HG02973 (cell line): ENCODE measurements around the gene GOLGA5.
"Not testable (repeated sequence)": the region's sequence is repeated elsewhere in the genome, so short reads cannot be mapped to it uniquely, and the experiment has no call there.

ENCODE experiments used
- ATAC-seq: cut with Tn5 transposase; IDR thresholded peaks from one replicate; pipeline ENCODE4 v1.9.1; 2021; ENCODE audit warnings: moderate library complexity; ENCODE audit not compliant: unreplicated experiment

Gene GOLGA5

DNA sequence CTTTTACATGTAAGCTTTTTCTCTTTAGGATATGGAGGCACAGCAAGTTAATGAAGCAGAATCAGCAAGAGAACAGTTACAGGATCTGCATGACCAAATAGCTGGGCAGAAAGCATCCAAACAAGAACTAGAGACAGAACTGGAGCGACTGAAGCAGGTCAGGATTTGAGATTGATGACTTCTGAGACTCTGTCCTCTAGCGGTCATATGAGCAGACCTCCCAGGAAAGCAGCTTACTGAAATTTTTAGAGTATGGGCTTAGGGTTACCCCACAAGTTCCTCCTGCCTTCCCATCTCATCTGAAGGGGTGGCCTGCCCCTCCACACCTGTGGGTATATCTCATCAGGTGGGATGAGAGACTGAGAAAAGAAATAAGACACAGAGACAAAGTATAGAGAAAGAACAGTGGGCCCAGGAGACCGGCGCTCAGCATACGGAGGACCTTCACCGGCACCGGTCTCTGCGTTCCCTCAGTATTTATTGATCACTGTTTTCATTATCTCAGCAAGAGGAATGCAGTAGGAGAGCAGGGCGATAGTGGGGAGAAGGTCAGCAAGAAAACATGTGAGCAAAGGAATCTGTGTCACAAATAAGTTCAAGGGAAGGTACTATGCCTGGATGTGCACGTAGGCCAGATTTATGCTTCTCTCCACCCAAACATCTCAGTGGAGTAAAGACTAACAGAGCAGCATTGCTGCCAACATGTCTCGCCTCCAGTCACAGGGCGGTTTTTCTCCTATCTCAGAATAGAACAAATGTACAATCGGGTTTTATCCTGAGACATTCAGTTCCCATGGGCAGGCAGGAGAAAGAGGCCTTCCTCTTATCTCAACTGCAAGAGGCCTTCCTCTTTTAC lies 25.8 kb downstream of the GOLGA5 start:
- not testable (repeated sequence) for ATAC-seq

DNA sequence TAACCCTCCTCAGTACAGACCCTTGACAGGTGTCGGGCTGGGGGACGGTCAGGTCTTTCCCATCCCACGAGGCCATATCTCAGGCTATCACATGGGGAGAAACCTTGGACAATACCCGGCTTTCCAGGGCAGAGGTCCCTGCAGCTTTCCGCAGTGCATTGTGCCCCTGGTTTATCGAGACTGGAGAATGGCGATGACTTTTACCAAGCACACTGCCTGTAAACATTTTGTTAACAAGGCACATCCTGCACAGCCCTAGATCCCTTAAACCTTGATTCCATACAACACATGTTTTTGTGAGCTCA lies 26.4 kb downstream of the GOLGA5 start:
- not testable (repeated sequence) for ATAC-seq

DNA sequence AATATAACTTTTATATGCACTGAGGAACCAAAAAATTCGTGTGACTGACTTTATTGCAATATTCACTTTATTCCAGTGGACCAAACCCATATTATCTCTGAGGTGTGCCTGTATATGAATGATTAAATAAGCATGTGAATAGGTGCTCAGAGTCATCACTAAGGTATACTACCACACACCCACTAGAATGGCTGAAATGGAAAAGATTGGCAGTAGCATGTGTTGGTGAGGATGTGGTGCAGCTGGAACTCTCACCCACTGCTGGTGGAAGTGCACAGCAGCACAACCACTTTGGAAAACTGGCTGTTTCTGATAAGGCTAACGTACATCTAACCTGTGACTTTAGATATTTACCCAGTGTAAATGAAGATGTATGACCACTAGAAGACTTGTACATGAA lies 36.8 kb downstream of the GOLGA5 start:
- no peak for ATAC-seq

DNA sequence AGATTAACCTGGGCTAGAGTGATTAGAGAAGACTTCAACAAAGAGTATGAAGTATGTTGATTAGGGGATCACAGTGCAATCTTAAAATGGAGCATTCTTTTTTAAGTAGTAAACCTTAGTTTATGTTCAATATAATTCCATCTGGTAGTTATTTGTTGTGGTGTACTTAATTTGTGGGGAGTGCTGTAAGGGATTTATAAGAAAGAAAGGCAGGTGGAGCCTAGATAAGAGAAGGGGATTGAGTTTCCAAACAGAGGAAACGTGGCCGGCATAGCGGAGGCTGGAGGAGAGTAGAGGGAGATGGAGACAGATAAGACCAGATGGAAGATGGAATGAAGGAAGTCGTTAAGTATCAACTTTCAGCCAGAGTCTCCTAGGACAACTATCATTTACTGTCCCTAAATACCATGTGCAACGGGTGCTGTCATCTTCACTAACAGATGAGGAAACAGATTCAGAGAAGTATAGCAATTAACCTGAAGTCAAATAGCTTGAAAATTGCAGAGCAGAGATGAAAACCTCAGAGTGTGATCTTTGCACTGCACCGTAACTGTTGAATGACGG lies 38.1 kb downstream of the GOLGA5 start:
- no peak for ATAC-seq

DNA sequence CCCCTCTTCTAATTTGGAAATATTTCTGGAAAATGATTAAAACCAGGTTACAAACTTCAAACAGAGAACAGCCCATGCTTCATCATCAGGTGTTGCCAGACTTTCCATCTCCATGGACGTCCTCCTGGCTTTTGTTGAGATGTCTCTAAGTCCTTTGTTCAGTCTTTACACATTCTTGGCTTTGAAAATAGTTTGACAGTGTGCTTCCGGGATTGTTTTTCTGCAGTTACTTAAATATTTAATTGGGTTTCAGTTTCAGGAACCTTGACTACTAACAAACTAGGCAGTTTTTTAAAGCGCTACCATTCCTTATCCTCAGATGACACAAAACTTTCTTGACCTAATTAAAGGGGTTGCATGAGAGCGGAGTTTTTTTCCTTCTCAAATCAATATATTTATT lies 47.8 kb downstream of the GOLGA5 start:
- ATAC-seq = no peak

DNA sequence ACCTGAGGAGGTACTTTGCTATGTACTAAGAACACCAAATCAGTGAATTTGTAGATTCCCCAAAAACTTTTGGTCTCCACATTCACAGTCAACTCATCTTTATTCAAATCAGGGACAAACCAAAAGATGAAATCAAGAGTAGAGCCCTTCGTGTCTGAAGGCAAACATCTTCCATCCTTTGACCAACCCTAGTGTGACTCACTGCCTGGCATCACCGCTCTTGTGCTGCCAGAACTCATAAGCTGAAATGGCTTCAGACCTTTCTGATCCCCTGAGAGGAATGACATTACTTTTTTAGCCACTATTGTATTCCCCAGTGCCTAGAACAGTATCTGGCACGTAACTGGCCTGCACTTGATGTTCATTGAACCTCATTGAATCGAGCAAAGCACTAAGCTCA lies 50.1 kb downstream of the GOLGA5 start:
- ATAC-seq = no peak

DNA sequence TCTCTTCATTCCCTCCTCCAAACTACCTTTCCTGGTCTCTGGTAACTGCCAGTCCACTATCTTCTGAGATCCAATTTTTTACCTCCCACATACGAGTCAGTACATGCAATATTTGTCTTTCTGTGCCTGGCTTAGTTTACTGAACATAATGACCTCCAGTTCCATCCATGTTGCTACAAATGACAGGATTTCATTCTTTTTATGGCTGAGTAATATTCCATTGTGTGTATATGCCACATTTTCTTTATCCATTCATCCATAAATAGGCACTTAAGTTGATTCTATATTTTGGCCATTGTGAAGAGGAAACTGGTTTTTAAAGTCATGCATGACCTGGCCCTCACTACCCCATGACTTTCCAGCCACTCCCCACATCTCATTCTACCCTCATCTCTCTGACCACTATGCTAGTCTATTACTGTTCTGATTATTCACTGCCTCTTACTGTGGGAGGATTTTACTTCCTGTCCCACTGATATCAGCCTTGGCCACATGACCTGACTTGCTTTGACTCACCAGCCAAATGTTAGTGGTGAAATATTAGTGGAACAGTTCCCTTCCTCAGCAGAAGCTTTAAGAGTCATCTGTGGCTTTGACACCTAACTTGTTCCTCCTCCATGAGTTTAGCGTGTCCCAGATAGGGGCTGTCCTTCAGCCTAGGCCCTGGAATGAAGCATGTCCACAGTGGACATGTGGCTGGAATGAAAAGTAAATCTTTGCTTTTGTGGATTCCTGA lies 52.2 kb downstream of the GOLGA5 start:
- peak; percentile 92 for ATAC-seq

DNA sequence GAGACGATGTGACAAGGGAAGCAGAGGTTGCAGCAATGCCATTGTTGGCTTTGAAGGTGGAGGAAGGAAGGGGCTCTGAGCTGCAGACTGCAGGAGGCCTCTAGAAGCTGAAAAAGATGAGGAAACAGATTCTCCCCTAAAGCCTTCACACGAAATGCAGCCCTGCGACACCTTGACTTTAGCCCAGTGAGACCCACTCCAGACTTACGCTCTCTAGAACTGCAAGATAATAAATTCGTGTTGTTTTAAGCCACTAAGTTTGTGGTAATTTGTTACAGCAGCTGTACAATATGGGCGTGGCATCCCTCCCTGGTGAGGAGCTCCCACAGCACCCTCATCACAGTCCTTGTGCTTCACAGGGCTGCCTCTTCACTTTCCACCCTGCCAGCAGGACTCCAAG lies 53.2 kb downstream of the GOLGA5 start:
- no peak for ATAC-seq

DNA sequence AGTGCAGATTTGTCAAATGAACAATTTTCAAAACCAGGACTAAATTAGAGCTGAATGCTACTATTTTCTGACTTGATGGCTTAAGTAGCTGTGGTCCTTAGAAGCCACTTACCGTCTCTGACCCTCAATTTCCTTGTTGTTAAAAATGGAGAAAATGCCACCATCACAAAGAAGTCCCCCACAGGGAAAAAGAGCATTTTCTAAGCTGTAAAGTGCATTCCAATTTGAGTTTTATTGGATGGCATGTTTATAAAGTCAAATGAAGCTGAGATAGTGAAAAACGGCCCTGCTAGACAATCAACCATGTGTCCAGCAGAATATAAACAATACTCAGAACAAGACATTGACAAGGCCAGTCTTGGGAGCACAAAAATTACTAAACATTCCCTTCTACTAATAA lies 53.6 kb downstream of the GOLGA5 start:
- no peak for ATAC-seq

DNA sequence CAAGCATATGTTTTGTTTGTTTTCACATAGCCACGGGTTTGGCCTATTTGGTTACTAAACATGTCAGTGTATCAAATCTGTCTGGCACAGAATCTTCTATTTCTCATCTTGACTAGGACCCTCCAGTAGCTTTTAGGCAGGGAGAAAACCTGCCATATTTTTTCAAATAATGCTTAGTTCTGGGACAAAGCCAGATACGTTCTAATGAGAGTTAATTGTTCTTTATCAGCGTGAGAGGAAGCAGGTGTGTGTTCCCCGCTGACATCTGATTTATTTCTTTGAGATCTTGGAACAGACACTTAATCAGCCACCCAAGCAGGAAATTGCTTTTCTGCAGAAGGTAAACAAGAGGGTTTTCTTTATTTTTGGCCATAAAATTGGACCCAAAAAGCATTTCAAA lies 54.8 kb downstream of the GOLGA5 start:
- ATAC-seq = no peak

DNA sequence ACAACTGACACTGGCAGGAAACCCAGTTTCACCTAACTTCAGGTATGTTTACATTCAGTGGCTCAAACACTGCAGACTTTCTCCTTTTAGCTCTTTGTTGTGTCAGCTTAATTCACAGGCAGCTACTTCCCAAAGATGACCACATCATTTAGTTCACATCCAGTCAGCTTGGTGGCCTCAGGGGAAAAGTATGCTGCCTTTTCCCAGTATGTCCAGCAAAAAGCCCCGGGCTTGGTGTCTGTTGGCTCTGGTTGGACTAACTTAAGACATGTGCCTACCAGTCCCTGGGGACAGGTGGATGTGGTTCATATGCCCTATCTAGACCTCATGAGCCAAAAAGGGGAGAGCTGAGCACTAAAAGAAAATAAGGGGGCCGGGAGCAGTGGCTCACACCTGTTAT lies 56.4 kb downstream of the GOLGA5 start:
- no peak for ATAC-seq

DNA sequence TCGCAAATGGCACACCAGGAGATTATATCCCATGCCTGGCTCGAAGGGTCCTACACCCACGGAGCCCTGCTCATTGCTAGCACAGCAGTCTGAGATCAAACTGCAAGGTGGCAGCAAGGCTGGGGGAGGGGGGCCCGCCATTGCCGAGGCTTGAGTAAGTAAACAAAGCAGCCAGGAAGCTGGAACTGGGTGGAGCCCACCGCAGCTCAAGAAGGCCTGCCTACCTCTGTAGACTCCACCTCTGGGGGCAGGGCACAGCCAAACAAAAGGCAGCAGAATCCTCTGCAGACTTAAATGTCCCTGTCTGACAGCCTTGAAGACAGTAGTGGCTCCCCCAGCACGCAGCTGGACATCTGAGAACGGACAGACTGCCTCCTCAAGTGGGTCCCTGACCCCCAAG lies 59.0 kb downstream of the GOLGA5 start:
- not testable (repeated sequence) for ATAC-seq

DNA sequence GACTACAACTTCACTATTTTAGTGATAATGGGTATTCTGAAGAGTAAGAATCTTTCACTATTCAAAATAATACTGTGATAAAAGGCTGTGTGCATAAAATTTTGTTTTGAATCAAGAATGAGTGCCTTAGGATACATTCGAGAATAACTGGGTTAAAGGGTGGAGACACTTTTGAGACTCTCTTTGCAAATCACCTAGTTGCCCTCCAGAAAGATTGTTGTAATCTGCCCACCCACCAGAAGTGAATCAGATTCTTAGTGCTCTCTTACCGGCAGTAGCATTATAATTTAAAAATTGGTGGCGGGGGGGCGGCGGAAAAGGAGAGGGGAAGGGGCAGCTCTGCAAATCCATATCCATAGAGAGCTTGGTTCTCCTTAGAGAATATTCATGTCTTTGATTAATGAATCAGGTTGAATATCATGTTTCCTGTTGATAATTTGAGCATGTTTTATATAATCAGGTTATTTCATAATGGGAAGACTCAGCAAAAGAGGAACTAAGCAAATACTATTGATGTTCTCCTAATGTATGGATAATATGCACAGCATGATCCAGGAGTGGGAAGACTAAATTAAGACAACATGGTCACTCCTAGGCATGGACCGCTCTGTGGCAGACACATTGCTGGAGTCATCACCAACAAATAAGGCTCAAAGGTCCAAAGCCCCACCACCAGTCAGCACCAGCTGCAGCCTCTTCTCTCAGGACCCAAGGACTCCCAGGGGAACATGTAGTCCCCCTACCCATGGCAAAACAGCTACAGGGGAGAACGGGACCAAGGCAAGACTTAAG lies 66.1 kb downstream of the GOLGA5 start:
- no peak for ATAC-seq

DNA sequence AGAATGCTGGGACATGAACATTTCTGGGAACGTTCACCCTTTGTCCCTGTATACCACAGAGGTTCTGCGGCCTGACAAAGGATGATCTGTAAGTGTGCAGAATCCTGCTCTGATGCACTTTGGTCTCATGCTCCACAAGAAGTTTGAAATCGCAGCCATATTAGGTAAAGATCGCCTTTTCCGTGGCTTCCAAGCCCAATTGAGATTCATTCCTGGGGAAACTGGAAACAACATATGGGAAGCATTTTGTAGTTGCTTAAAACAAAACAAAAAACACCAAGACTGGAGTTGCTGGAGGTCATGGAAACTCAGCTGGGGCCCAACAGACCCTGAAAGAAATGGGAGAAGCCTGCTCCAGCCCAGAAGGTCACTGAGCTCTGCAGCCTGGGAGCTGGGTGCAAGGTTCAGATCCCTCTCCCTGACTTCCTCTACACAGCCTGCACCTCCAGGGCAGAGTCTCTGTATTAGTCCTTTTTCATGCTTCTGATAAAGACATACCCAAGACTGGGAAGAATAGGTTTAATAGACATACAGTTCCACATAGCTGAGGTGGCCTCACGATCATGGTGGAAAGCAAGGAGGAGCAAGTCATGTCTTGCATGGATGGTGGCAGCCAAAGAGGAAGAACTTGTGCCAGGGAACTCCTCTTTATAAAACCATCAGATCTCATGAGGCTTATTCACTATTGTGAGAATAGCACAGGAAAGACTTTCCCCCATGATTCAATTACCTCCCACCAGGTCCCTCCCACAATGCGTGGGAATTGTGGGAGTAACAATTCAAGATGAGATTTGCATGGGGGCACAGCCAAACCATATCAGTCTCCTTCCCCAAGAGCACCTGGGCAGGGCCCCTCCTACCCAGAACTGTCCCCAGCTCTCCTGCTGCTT lies 68.0 kb downstream of the GOLGA5 start:
- ATAC-seq = no peak

DNA sequence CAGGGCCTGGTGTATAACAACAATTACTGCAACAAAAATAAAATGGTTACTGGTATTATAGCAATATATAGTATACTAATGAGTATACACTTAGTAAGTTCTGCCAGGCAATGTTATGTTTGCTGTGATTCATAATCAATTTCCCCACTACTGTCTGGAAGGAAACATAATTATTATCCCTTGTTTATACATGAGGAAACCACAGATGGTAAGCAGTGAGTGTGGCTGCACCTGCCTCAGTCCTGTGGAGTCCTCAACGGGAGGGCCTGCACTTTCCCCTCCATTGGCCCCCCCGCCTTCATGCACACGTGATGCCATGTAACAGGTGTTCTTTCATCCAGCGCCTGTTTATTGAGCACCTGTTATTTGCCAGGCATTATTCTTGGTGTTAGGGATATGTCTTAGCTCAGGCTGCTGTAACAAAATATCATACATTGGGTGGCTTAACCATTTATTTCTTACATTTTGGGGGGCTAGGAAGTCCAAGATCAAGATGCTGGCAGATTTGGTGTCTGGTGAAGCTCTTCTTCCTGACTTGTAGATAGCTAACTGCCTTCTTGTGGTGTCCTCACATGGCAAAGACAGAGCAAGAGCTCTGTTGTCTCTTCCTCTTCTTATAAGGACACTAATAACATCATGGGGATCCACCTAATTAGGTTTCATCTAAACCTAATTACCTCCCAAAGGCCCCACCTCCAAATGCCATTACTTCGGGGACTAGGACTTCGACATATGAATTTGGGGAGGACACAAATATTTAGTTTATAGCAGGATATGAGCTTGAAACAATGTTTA lies 69.4 kb downstream of the GOLGA5 start:
- ATAC-seq = no peak

DNA sequence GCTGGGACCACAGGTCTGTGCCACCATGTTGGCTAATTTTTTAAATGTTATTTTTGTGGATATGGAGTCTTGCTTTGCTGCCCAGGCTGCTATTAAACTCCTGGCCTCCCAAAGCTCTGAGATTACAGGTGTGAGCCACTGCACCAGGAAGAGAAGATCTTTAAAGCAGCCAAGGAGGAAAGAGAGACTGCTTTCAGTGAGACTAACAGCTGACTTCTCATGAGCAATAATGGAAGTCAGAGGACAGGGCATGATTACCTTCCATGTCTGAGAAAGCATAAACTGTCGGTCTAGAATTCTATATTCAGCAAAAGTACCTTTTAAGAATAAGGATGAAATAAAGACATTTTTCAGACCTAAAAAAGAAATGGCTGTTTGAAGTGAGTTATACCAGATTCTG lies 71.6 kb downstream of the GOLGA5 start:
- no peak for ATAC-seq

DNA sequence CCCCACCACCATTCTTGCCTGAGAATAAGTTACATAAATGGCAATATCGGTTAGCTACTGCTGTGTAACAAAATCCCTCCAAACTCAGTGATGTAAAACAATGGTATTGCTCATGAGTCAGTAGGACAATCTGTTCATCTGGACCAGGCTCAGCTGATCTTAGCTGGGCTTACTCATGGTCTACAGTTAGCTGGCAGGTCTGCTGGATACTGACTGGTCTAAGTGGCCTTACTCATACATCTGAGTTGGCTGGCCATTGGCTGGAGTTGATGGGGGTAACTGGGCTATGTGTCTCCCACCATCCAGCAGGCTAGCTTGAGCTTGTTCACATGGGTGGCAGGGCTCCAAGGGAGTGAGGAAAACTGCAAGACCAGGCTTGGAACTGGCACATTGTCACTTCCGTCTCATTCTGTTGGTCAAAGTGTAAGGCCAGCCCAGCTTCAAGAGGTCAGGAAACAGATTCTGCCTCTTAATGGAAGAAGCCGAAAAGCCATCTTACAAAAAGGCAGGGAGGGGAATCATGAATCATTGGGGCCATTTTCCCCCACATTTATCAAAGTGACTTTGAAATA lies 72.2 kb downstream of the GOLGA5 start:
- ATAC-seq = no peak

DNA sequence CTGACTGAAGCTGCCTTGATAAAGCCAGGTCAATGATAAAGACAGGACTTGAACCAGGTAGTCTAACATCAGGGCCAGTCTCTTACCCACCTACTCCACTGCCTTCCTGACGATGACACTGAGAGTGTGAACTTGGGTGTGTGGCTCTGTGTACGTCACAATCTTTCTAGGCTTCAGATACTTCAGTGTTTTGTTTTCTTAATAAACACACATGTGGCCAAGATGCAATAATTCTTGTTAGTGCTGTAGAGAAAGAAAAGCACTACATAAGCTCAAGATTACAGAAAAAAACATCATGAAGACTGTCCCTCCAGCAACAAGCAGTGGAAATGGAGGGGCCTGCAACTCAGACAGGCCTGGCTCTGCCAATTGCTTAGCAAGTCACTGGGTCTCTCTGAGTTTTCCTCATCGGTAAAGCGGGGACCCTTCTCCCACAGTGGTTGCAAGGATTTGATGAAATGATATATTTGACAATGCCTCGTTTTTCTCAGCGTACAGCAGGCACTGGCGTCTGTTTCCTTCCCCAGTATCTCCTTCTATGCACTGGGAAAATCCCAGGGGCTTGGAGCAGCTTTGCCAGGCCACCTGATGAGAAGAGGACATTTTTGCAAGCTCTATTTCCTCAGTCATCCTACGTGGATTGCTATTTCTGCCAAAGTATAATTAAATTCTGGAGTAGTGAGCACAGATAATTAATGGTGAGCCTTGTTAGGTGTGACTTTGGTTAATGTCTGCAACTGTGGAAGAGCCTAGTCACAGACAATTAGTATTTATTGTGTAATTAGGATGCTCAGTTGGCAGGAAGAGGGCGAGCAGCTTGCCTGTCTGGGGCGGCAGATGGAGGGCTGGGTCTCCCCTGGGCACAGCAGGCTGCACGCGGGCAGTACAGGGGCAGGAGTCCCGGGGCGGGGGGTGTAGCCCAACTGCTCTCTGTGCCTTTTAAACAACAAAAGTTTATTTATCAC lies 73.1 kb downstream of the GOLGA5 start:
- no peak for ATAC-seq
